ENCODE results near the gene TTF2.
A peak's percentile ranks its signal among the peaks of the same experiment; 100 is the strongest.

Gene TTF2

DNA sequence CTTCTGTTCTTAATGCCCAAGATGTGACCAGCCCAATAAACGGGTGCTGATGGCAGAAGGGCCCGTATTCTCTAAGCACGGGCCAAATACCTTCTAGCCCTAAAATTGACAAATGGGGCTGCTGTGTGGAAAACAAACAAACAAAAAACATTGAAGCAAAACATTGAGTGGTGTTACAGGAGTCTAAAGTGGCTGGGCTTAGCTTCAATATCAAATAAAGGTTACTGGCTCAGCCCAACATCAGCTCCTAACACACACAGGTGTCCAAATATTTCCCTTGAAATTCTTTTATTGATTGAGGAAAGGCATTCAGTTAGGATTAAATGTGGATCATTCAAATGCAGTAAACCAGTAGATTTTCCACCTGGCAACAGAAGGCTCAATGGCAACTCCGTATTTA lies 13.3 kb upstream of the TTF2 start:
- no peak for DNase-seq (ENCODE audit: low read depth, low spot score)

DNA sequence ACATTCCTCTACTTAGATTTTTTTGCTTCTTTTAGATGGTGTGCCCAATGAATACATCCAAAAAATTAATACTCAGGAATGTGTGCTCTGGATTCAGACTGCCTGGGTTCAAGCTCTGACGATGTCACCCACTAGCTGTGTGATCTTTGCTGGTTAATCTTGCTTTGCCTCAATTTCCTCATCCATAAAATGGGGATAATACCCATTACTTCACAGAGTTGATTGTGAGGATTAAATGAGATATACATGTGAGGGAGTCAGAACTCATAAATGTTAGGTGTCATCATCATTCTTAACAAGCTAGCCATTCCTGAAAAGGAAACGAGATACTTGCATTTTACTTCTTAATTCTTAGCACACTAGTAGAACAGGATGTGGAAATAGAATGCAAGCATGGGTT lies 12.9 kb upstream of the TTF2 start:
- DNase-seq (ENCODE audit: low read depth, low spot score), result no peak

DNA sequence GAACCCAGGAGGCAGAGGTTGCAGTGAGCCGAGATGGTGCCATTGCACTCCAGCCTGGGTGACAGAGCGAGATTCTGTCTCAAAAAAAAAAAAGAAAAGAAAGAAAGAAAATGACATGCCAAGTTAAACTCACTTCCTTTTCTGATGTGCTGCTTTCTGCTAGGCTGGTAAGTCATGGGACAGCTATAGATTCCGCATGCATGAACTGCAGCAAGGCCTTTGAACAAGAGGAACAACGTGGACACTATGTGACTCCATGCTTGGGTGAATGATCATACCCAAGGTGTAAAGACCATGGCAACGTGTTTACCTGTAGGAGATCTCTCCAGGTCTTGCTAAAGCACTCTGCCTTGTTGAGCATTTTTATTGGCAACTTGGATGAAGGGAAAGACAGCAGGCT lies 10.3 kb upstream of the TTF2 start:
- no peak for DNase-seq (ENCODE audit: low read depth, low spot score)

DNA sequence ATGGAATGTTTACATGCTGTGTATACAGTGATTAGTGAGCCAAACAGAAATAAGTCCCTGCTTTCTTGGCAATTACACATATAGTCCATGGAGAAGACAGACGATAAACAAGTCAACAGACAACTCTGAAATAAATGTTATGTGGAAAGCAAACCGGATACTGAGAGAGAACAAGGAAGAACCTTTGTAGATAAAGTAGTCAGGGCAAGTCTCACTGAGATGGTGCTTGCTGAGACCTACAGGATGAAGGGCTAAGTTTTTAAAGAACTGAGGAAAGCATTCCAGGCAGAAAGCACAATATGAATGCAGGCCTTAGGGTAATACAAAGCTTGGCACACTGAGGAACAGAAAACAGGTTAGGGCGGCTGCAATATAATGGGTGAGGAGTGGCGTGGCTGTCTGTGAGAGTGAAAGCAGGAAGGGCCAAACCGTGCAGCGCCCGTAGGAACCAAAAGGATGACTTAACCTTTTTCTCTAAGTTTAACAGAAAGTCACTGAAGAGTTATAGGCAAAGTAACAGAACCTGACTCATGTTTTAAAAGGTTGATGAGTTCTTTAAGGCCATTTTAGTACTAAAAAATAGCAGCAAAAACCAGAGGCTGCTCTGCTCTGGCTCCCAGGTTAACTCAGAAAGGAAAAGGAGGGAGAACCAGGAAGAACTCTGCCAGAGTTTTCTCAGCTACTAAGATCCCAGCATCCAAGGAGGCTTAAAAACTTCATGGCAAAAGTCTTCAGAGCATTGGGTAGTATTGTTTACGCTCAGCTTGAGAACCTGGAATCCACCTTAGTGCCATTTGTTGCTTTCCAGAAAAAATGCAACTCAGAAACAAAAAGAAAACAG lies 8.7 kb upstream of the TTF2 start:
- no peak for DNase-seq (ENCODE audit: low read depth, low spot score)

DNA sequence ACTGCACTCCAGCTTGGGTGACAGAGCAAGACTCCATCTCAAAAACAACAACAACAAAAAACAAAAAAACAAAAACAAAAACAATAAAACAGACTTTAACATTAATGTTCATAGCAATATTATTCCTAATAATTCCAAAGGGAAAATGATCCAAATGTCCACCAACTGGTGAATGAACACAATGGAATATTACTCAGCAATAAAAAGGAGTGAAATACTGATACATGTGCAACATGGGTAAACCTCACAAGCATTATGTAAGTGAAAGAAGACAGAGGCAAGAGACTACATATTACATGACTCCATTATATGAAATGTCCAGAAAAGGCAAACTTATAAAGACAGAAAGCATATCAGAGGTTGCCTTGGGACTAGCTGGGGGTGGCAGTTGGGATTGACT lies 6.1 kb upstream of the TTF2 start:
- DNase-seq (ENCODE audit: low read depth, low spot score), result no peak

DNA sequence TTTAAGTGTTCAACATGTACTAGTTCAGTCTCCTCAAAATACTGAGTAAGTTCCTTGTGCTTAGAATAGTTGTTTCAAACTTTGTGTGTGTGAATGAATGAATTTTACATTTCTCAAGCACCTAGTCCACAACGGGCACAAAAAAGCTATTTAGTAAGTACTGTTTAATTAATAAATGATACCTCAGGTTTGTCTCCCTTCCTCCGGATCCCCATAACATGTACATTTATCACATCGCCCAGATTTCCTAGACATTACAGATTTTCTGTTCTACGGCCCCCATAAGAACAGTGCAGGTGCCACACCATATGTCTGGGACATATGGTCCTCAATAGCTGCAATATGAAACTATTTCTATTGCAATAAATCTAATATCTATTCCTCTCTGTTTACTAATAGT lies 1.3 kb upstream of the TTF2 start:
- no peak for DNase-seq (ENCODE audit: low read depth, low spot score)

DNA sequence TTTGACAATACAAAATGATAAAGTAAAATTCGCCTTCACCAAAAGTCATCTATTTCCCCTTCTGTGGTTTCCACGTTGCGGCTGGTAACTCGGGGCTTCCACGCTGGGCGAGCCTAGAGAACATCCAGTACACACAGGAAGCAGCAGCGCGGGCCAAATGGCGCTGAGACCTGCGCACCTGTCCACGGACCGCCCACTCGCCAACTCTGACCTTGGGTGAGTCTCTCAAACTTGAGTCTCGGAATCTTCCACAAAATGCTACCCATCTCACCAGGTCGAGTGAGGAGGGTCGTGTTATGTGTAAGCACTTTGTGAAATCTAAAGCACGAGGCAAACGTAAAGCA lies 820 bp upstream of the TTF2 start:
- no peak for DNase-seq (ENCODE audit: low read depth, low spot score)

DNA sequence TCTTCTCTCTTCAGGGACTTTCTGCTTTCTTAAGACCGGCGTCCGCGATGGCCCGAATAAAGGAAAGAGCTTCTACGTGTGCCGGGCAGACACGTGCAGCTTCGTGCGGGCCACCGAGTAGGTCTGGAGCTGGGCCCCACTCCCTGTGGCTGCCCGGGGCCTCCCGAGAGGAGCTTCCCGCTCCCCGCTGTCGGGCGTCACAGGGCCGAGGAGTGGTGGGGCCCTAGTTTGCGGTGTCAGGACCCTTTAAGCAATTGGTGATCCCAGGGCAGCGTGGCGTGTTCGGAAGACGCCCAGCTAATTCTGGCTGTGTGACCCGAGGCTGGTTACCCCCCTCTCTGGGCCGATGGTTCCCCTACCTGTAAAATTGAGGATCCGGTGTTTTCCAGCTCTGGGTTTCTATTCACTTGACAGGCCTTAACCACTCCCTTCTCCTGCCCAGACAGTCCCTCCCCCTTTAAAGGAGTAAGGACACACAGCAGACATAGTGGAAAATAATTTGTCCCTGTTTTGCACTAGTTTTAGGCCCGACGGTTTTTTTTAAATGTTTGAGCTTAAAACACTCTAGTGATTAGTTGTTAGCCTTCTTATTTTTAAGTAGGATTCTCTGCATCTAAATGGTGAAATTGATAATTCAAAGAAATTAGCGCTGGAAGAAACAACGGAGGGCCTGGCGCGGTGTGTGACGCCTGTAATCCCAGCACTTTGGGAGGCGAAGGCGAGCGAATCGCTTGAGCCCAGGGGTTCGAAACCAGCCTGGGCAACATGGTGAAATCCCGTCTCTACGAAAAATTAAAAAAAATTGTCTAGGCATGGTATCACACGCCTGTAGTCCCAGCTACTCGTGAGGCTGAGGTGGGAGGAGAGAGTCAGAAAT lies 553 bp downstream of the TTF2 start:
- DNase-seq (ENCODE audit: low read depth, low spot score), result peak; percentile 64

DNA sequence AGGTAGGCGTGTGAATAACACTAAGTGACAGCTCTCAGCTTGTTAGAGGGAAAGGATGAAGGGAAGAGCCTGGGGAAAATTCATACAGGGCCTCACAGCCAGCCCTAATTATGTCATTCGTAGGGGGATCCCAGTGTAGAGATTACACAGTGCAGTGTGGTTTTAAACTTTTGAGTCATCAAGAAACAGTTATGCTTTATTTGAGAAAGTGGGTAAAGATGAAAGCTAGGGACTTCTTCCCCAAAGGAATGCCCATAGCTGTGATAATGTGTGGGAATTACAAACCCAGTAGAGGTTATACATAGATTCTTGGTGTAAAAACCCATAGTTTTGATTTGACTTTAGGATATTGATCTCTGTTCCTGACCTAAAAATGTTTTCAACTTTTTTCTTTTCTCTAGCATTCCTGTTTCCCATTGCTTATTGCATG lies 1.9 kb downstream of the TTF2 start:
- DNase-seq (ENCODE audit: low read depth, low spot score), result peak; percentile 81

DNA sequence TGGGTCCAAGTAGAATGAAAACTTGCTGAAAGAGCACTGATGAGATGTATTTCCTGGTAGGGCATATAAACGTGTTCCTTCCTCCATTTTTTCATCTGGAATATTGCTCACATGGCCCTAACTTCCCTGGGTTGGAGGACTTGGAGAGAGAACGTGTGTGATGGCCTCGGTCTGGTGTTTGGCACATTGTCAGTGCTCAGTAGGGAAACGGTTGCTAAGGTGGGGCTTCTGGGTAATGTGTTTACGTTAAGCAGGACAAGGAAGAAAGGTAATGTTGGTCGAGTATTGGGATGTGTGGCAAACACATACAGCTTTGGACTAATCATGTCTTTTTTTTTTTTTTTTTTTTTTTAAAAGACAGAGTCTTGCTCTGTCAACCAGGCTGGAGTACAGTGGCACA lies 6.2 kb downstream of the TTF2 start:
- no peak for DNase-seq (ENCODE audit: low read depth, low spot score)

DNA sequence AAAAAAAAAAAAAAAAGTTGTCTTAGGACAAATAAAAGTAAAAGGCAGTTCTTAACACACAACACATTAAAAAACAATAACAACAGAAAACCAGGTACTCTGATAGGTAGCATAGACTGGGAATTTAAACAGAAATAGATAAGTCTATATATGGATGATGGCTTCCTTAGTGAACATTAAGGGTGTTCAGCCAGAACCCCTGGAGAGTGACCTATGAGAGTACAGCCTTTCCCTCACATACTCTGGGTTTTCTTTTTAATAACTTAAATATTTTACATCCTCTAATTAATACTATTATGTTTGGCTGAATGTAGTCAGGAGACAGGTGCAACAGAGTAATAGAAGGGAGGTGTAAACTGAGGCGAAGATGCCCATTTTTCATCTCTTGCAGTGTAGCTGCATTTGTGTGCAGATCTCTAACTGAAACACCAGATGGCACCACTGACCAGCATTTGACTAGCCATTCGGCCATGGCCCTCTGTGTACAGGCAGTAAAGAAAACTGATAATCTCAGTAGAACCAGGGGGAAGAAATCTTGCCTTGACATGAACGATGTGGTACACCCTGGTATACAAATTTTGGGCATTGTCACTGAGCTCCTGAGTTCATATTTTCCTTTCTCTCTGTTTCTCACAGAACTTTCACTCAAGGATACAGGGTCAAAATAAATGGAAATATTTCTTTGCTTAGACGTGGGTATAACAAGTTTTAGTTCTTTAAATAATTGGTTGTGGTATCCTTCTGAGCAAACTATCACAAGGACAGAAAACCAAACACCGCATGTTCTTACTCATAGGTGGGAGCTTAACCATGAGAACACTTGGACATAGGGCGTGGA lies 7.6 kb downstream of the TTF2 start:
- DNase-seq (ENCODE audit: low read depth, low spot score), result peak; percentile 82

DNA sequence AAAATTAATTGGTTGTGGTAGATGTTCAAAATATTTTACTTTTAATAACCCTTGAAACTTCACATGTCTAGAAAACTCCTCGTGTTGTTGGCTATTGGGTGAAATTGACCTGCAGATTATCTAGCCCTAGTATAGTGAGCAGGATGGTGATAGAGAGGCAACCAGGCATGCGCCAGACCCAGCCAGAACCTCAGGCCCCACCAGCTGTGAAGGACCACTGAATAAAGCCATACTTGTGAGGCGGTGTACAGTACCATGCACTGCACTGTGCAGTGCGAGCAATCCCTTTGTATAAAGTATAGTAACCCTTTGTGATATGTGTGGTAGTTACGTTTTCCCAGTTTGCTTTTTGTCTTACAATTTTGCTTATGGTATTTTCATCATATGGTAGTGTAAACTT lies 8.5 kb downstream of the TTF2 start:
- DNase-seq (ENCODE audit: low read depth, low spot score), result no peak

DNA sequence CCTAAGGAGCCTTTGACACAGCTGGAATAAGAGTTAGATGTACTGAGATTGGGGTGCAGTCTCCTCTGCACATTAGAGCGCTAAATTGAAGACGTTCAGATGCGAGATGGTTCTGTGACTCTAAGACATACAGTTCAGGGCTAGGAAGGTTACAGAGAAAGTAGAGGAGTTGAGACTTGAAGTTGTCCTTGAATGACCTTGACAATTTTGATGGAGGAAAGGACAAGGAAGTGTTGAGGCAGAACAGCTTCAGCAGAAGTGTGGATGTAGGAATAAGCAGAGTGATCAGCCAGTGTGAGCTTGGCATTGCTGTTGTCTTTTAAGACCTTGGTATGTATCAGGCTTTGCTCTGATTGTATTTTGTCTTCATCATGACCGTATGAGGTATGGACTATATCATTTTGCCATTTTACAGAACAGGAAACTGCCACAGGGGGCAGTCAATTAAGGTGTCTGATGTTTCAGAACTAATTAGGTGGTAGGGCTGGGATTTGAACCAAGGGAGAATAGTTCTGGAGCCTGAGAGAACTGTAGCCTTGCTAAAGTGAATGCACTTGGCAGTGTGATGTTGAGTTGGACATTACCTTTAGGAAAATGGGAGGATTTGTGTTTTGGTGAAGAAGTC lies 9.2 kb downstream of the TTF2 start:
- DNase-seq (ENCODE audit: low read depth, low spot score), result no peak

DNA sequence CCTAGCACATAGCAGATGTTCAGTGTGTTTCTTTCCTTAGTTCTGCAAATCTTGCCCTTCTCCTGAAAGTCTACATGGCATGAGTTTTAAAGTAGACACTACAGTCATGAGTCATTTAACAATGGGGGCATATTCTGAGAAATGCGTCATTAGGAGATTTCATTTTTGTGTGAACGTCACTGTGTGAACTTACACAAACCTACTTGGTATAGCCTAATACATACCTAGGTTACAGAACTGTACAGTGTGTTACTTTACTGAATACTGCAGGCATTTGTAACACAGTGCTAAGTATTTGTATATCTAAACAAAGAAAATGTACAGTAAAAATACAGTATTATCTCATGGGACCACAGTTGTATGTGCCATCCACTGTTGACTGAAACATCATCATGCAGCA lies 10.0 kb downstream of the TTF2 start:
- DNase-seq (ENCODE audit: low read depth, low spot score), result peak; percentile 59

DNA sequence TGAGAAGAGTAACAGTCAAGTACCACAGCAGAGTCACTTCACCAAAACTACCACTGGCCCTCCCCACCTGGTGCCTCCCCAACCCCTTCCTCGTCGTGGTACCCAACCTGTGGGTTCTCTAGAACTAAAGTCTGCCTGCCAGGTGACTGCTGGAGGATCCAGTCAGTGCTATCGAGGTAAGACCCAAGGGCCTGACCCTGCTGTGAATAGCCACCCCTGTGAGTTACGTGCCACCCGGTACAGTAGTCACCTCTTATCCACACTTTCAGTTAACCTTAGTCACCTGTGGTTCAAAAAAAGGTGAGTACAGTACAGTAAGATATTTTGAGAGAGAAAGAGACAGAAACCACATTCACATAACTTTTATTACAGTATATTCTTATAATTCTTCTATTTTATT lies 16.5 kb downstream of the TTF2 start:
- DNase-seq (ENCODE audit: low read depth, low spot score), result no peak

DNA sequence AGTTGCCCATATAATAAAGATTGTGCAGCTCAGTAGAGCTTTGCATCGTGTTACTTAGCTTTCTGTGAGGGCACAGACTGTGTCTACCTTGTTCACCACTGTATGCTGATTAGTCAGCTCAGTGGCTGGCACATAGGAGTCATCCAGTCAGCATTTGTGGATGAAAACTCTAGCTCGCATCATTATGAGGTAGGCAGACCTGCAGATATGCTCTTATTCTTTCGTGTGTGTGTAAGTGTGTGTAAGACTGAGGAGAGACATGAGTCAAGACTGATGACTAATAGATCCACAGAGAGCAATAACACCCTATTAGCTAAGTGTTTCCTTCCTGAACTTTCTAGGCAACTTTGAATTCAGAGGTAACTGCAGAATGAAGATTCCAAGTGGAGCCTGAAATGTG lies 17.1 kb downstream of the TTF2 start:
- peak; percentile 80 for DNase-seq (ENCODE audit: low read depth, low spot score)

DNA sequence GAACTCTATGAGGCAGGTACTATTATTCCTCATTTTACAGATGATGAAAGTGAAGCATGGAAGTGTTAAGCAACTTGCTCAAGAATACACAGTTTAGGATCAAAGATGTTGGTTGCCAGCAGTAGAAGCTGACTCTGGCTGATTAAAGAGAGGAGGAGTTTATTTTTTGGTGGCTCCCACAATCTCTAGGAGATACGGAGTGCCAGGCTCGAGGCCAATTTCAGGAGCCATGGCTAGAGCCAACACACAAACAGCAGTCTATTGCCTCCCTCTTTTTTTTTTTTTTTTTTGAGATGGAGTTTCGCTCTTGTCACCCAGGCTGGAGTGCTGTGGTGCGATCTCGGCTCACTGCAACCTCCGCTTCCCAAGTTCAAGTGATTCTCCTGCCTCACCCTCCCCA lies 19.6 kb downstream of the TTF2 start:
- DNase-seq (ENCODE audit: low read depth, low spot score), result no peak

DNA sequence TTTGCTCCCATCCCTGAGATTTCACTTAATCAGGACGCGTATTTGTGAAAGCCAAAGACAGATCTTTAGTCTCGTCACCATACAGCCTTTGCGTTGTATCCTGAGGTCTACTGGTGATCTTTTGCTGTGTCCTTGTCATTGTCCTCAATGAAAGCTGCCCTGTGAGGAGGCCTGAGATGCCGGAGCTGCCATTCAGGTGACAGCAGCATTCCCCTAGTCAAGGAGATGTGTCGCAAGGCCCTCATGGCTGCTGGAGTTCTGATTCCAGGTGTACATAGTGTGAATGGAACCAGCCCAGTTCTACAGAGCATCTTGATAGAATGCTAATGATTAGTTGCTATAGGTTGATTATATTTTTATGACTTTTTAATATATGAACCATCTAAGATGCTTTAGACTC lies 24.1 kb downstream of the TTF2 start:
- no peak for DNase-seq (ENCODE audit: low read depth, low spot score)

DNA sequence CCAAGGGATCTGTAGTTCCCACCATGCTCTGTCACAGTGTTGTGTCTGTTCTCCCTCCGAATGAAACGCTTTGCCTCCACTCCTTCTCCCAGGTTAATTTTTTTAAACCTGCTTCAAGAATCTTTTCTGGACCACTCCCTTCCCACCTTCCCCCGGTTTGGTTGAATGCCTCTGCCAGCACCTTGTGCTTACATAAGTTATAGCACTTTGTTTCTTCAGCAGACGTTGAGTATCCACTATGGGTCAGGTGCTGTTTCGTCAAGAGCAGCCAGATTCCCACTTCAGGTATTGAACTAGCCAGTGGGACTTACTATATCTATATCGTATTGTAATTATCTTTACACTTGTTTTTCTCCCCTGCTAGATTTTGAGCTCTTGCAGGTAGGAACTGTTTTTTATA lies 27.6 kb downstream of the TTF2 start:
- DNase-seq (ENCODE audit: low read depth, low spot score), result no peak

DNA sequence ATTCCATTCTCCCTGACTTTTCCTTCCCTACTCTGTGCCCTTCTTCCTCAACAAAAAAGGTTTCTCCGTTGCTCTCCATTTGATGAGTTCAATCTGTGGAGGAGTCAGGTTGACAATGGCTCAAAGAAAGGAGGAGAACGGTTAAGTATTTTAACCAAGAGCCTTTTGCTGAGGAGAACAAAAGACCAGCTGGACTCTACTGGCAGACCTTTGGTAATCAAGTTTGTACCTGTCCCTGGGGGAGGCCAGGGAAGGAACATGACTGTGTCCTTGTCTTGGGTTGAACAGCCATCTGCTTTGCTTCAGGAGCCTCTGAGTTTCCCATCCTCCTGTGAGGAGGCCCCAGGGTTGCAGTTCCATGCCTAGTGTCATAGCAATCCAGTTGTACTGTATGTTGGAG lies 29.9 kb downstream of the TTF2 start:
- DNase-seq (ENCODE audit: low read depth, low spot score), result no peak

DNA sequence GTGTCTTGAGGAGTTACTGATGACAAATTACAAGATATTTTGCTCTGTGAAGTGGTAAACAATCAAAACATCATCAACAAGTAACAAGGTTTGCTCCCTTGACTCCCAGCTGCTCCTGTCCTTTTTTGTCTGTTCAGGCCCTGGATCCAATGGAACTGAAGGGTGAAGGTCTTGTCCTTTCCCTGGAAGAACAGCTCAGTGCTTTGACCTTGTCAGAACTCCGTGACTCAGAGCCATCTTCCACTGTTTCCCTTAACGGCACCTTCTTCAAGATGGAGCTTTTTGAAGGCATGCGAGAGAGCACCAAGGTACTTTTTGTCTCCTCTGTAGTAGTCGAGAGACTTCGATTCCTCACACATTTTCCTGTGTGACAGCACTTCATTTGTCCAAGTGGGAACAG lies 32.5 kb downstream of the TTF2 start:
- DNase-seq (ENCODE audit: low read depth, low spot score), result no peak

DNA sequence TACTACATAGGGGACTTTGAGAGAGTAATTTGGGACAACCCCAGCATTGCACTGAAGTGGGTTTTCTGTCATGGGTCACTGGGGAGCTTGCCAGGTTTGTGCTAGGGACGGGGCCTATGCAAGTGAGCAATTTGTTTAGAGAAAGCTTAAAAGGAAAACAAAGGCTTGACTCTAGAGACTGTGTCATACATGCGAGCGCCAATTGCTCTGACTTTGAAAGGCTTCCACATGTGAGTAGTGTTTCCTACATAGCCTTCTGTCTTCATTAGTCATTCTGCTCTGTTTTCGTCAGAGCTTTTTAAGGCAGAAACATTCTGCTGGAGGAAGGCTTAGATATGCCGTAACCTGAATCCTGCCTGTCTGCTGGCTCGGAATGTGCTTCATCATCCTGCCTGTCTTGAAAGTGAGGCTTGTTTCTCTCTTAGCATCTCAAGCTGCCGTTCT lies 33.0 kb downstream of the TTF2 start:
- DNase-seq (ENCODE audit: low read depth, low spot score), result peak; percentile 94

Data from astrocyte of the hippocampus (primary cell).